Upper lobe of left lung (tissue), 6 donors: Measurements from ENCODE around the gene SLC12A6. TPM values are rescaled to one million over a fixed set of nuclear protein-coding genes. Genes with fewer than 3 reads are reported as not detected.

Source experiments
- ATAC-seq, 2 donors: fragments of 200-7000 bp; cut with Tn5 transposase; one replicate each; pipeline ENCODE4 v1.9.1; 2022; ENCODE audit warnings: mild to moderate bottlenecking in 2 of 2, moderate library complexity in 2 of 2; ENCODE audit not compliant: low FRiP score in 2 of 2
- DNase-seq, 2 donors: peaks; one replicate each; pipeline ENCODE4 v3.0.0-alpha.2; 2019 to 2020
- H3K27ac ChIP-seq, 4 donors: fragments of 200-600 bp; sonication (generic); one replicate each; pipeline ENCODE4 v1.5.1; 2016 to 2019
- H3K27me3 ChIP-seq, 4 donors: fragments of 200-600 bp; sonication (generic); one replicate each; pipeline ENCODE4 v1.5.1; 2017 to 2019
- H3K36me3 ChIP-seq, 4 donors: fragments of 200-600 bp; sonication (generic); one replicate each; pipeline ENCODE4 v1.5.1; 2016 to 2019
- H3K4me1 ChIP-seq, 4 donors: fragments of 200-600 bp; sonication (generic); one replicate each; pipeline ENCODE4 v1.5.1; 2018 to 2019
- H3K4me3 ChIP-seq, 4 donors: fragments of 200-600 bp; sonication (generic); one replicate each; pipeline ENCODE4 v1.5.1; 2017 to 2019; ENCODE audit warnings: mild to moderate bottlenecking in 2 of 4, moderate library complexity in 1 of 4
- H3K9me3 ChIP-seq, 4 donors: fragments of 200-600 bp; sonication (generic); one replicate each; pipeline ENCODE4 v1.5.1; 2018 to 2019
- CTCF ChIP-seq, 6 experiments: fragments of 450-650 bp in 4 of 6; fragments of 200-600 bp in 2 of 6; sonication (generic) in 2 of 6; IDR thresholded peaks; one replicate each; pipeline ENCODE4 v1.5.1; 2016 to 2019; ENCODE audit warnings: antibody characterized with exemption in 6 of 6
- EP300 ChIP-seq, 4 donors: sonication (generic); formaldehyde crosslinking; IDR thresholded peaks; one replicate each; pipeline ENCODE4 v1.5.1; 2017; ENCODE audit warnings: antibody characterized with exemption in 4 of 4, control low read depth in 2 of 4
- POLR2A ChIP-seq, 4 donors: fragments of 450-650 bp; IDR thresholded peaks; one replicate each; pipeline ENCODE4 v1.5.1; 2016 to 2017; ENCODE audit warnings: antibody characterized with exemption in 4 of 4, mild to moderate bottlenecking in 2 of 4
- POLR2AphosphoS5 ChIP-seq, 2 donors: sonication (generic); formaldehyde crosslinking; IDR thresholded peaks; one replicate each; pipeline ENCODE4 v1.5.1; 2017; ENCODE audit warnings: antibody characterized with exemption in 2 of 2
- WGBS, 2 donors: methylation state at CpG; one replicate each; pipeline ENCODE4 v1.1.5; 2017 to 2018; 5-methylcytosine and 5-hydroxymethylcytosine counted together
- total RNA-seq, 6 donors: library from RNA; depleted of rRNA in 4 of 6; stranded (reverse); fragments of >200 nt in 4 of 6; gene quantifications; one replicate each; pipeline versions ENCODE4 v1.1.0 to v1.2.1, GENCODE V29; 2016 to 2021
- donor health status: DM: no; HTN: no; CAD: no; lungs with moderate emphysema.
- donor health status: DM: no; HTN: yes; CAD: no; lungs with severe emphysema.

Gene SLC12A6
- total RNA-seq, 6 donors from 2014 or later: 35.3 to 68.1 (median 50.4) TPM

- DNase-seq (no peak), ATAC-seq (no peak)
- H3K27ac ChIP-seq: no peak overlapping the region
- TF ChIP-seq CTCF (IDR thresholded peaks at IDR 0.05) (no peak), EP300 (IDR thresholded peaks at IDR 0.05) (no peak), POLR2AphosphoS5 (IDR thresholded peaks at IDR 0.05) (no peak)
- H3K4me1 ChIP-seq: no peaks in the 10 kb centered on the region
- peaks cover 12 to 85% (median 34%) of the 10 kb centered on the region in 4 donors for H3K36me3 ChIP-seq
- no peak overlapping the region for H3K4me3 ChIP-seq
- H3K27me3 ChIP-seq: no peaks in the 10 kb centered on the region
- 61 to 62% methylated on average over 3 of the region's 3 CpGs for WGBS, 2 donors
- H3K9me3 ChIP-seq: no peaks in the 10 kb centered on the region
Observed at GRCh38 chr15:34243226-34243625, 94.4 kb downstream of the SLC12A6 start.

GRCh38 chr15:34242331-34242710 is 95.3 kb downstream of the SLC12A6 start:
- no peak for DNase-seq
- Histone ChIP-seq H3K4me3 (no peak overlapping the region), H3K9me3 (no peaks in the 10 kb centered on the region), H3K4me1 (no peaks in the 10 kb centered on the region), H3K27me3 (no peaks in the 10 kb centered on the region), H3K27ac (no peak overlapping the region), H3K36me3 (peaks cover 18 to 86% (median 37%) of the 10 kb centered on the region in 4 donors)
- 90 to 93% methylated on average over 4 of the region's 4 CpGs for WGBS, 2 donors
- TF ChIP-seq POLR2A (IDR thresholded peaks at IDR 0.05) (no peak), EP300 (IDR thresholded peaks at IDR 0.05) (no peak), CTCF (IDR thresholded peaks at IDR 0.05) (no peak), POLR2AphosphoS5 (IDR thresholded peaks at IDR 0.05) (no peak)
- ATAC-seq: no peak

- whole genome bisulfite sequencing, 2 donors: 65 to 67% methylated on average over 1 of the region's 1 CpG
- Histone ChIP-seq H3K27ac (no peak overlapping the region), H3K36me3 (peaks cover 21 to 89% (median 41%) of the 10 kb centered on the region in 4 donors), H3K27me3 (no peaks in the 10 kb centered on the region), H3K9me3 (no peaks in the 10 kb centered on the region), H3K4me3 (no peak overlapping the region), H3K4me1 (no peaks in the 10 kb centered on the region)
- DNase-seq (no peak), ATAC-seq (peak in 1 of 2 donors; percentile 64)
- TF ChIP-seq POLR2A (IDR thresholded peaks at IDR 0.05): no peak
- no peak for TF ChIP-seq POLR2AphosphoS5 (IDR thresholded peaks at IDR 0.05)
- TF ChIP-seq CTCF (IDR thresholded peaks at IDR 0.05): peak; percentile 41 to 71 (median 62)
Observed at GRCh38 chr15:34241376-34242330, 95.9 kb downstream of the SLC12A6 start.

GRCh38 chr15:34240537-34240936 is 97.0 kb downstream of the SLC12A6 start:
- H3K4me3 ChIP-seq: no peak overlapping the region
- WGBS, 2 donors: 98 to 100% methylated on average over 3 of the region's 3 CpGs
- H3K9me3 ChIP-seq: no peaks in the 10 kb centered on the region
- ATAC-seq (no peak), DNase-seq (no peak)
- TF ChIP-seq POLR2AphosphoS5 (IDR thresholded peaks at IDR 0.05): no peak
- no peak for TF ChIP-seq POLR2A (IDR thresholded peaks at IDR 0.05)
- no peak for TF ChIP-seq EP300 (IDR thresholded peaks at IDR 0.05)
- no peak for TF ChIP-seq CTCF (IDR thresholded peaks at IDR 0.05)
- no peaks in the 10 kb centered on the region for H3K4me1 ChIP-seq
- H3K36me3 ChIP-seq: peaks cover 32 to 95% (median 50%) of the 10 kb centered on the region in 4 donors
- H3K27ac ChIP-seq: no peak overlapping the region
- no peaks in the 10 kb centered on the region for H3K27me3 ChIP-seq
